Skeletal muscle tissue (tissue), 4 donors: ENCODE measurements around the gene ITGA1. TPM values are rescaled to one million over a fixed set of nuclear protein-coding genes. Genes with fewer than 3 reads are reported as not detected.
"Not testable (repeated sequence)": the region's sequence is repeated elsewhere in the genome, so short reads cannot be mapped to it uniquely, and the experiment has no call there.

Source experiments
- H3K27ac ChIP-seq: one replicate; pipeline ENCODE4 v1.7.0; 2013; ENCODE audit warnings: mild to moderate bottlenecking, low read depth, low read length, inconsistent platforms
- H3K27me3 ChIP-seq, 3 donors: one replicate each; pipeline ENCODE4 v1.7.0; 2013; ENCODE audit warnings: low read length in 3 of 3; ENCODE audit not compliant: control insufficient read depth in 3 of 3, insufficient read depth in 3 of 3
- H3K36me3 ChIP-seq, 3 donors: one replicate each; pipeline ENCODE4 v1.7.0; 2013; ENCODE audit warnings: low read length in 3 of 3; ENCODE audit not compliant: control insufficient read depth in 3 of 3, insufficient read depth in 3 of 3
- H3K4me1 ChIP-seq, 3 donors: one replicate each; pipeline ENCODE4 v1.7.0; 2013; ENCODE audit warnings: low read length in 3 of 3, mild to moderate bottlenecking in 3 of 3; ENCODE audit not compliant: control insufficient read depth in 3 of 3, insufficient read depth in 3 of 3
- H3K4me3 ChIP-seq, 3 donors: one replicate each; pipeline ENCODE4 v1.7.0; 2013; ENCODE audit warnings: low read length in 3 of 3
- H3K9ac ChIP-seq, 3 donors: one replicate each; pipeline ENCODE4 v1.7.0; 2013; ENCODE audit warnings: low read length in 3 of 3, mild to moderate bottlenecking in 3 of 3, moderate library complexity in 2 of 3, low read depth in 1 of 3
- H3K9me3 ChIP-seq, 3 donors: one replicate each; pipeline ENCODE4 v1.7.0; 2013; ENCODE audit warnings: low read length in 3 of 3; ENCODE audit not compliant: control insufficient read depth in 3 of 3
- total RNA-seq: library from RNA; depleted of rRNA; stranded (reverse); fragments of >200 nt; gene quantifications from one replicate; pipeline ENCODE4 v1.2.3, GENCODE V29; 2014
- donor health status: Osteomylitis.

Gene ITGA1
- total RNA-seq, 1 donor from 2014 or later: 22.4 TPM

GRCh38 chr5:52950686-52951085 is 163.0 kb downstream of the ITGA1 start:
- Histone ChIP-seq H3K9ac (no peak overlapping the region), H3K4me3 (no peak overlapping the region), H3K4me1 (no peaks in the 10 kb centered on the region), H3K27ac (no peak overlapping the region), H3K36me3 (no peaks in the 10 kb centered on the region), H3K27me3 (no peaks in the 10 kb centered on the region), H3K9me3 (no peaks in the 10 kb centered on the region)

GRCh38 chr5:52952483-52952882 is 164.8 kb downstream of the ITGA1 start:
- H3K4me3 ChIP-seq: no peak overlapping the region
- H3K27me3 ChIP-seq: no peaks in the 10 kb centered on the region
- no peak overlapping the region for H3K27ac ChIP-seq
- H3K36me3 ChIP-seq: no peaks in the 10 kb centered on the region
- no peaks in the 10 kb centered on the region for H3K9me3 ChIP-seq
- H3K9ac ChIP-seq: no peak overlapping the region
- H3K4me1 ChIP-seq: no peaks in the 10 kb centered on the region

GRCh38 chr5:52956014-52956413 is 168.3 kb downstream of the ITGA1 start:
- no peaks in the 10 kb centered on the region for H3K27me3 ChIP-seq
- no peaks in the 10 kb centered on the region for H3K36me3 ChIP-seq
- H3K27ac ChIP-seq: no peak overlapping the region
- H3K4me1 ChIP-seq: no peaks in the 10 kb centered on the region
- no peak overlapping the region for H3K4me3 ChIP-seq
- no peaks in the 10 kb centered on the region for H3K9me3 ChIP-seq
- no peak overlapping the region for H3K9ac ChIP-seq

- Histone ChIP-seq H3K4me1 (no peaks in the 10 kb centered on the region), H3K27me3 (no peaks in the 10 kb centered on the region), H3K27ac (no peak overlapping the region), H3K36me3 (no peaks in the 10 kb centered on the region), H3K9me3 (no peaks in the 10 kb centered on the region), H3K9ac (no peak overlapping the region), H3K4me3 (no peak overlapping the region)
Measured at GRCh38 chr5:52956915-52957747, 169.4 kb downstream of the ITGA1 start.

GRCh38 chr5:52961274-52961681 is 173.6 kb downstream of the ITGA1 start:
- Histone ChIP-seq H3K4me1 (no peaks in the 10 kb centered on the region), H3K9ac (no peak overlapping the region), H3K9me3 (no peaks in the 10 kb centered on the region), H3K36me3 (no peaks in the 10 kb centered on the region), H3K27ac (no peak overlapping the region), H3K27me3 (no peaks in the 10 kb centered on the region), H3K4me3 (no peak overlapping the region)

GRCh38 chr5:52963636-52964035 is 175.9 kb downstream of the ITGA1 start:
- Histone ChIP-seq H3K4me3 (no peak overlapping the region), H3K27me3 (no peaks in the 10 kb centered on the region)

GRCh38 chr5:52964138-52964537 is 176.4 kb downstream of the ITGA1 start:
- H3K27me3 ChIP-seq: no peaks in the 10 kb centered on the region
- no peak overlapping the region for H3K27ac ChIP-seq
- H3K36me3 ChIP-seq: no peaks in the 10 kb centered on the region
- no peak overlapping the region for H3K4me3 ChIP-seq
- no peaks in the 10 kb centered on the region for H3K4me1 ChIP-seq
- H3K9me3 ChIP-seq: no peaks in the 10 kb centered on the region
- H3K9ac ChIP-seq: no peak overlapping the region

More at GRCh38 chr5:52963636-52964035, 175.9 kb downstream of the ITGA1 start:
- no peak overlapping the region for H3K27ac ChIP-seq
- no peaks in the 10 kb centered on the region for H3K9me3 ChIP-seq
- H3K36me3 ChIP-seq: no peaks in the 10 kb centered on the region
- H3K9ac ChIP-seq: no peak overlapping the region
- no peaks in the 10 kb centered on the region for H3K4me1 ChIP-seq

- not testable (repeated sequence) for H3K4me3 ChIP-seq, H3K36me3 ChIP-seq, H3K4me1 ChIP-seq, H3K9ac ChIP-seq, H3K27me3 ChIP-seq, H3K9me3 ChIP-seq, H3K27ac ChIP-seq
Measured at GRCh38 chr5:52976157-52976556, 188.4 kb downstream of the ITGA1 start.

- Histone ChIP-seq H3K27me3 (peaks cover 0 to 6% (median 0%) of the 10 kb centered on the region in 3 donors), H3K27ac (no peak overlapping the region), H3K4me3 (no peak overlapping the region), H3K9ac (no peak overlapping the region), H3K36me3 (no peaks in the 10 kb centered on the region), H3K9me3 (no peaks in the 10 kb centered on the region), H3K4me1 (no peaks in the 10 kb centered on the region)
Measured at GRCh38 chr5:52977264-52977897, 189.7 kb downstream of the ITGA1 start.

GRCh38 chr5:52981507-52981906 is 193.8 kb downstream of the ITGA1 start:
- H3K9ac ChIP-seq: no peak overlapping the region
- H3K9me3 ChIP-seq: no peaks in the 10 kb centered on the region
- peaks cover 0 to 6% (median 0%) of the 10 kb centered on the region in 3 donors for H3K27me3 ChIP-seq
- no peaks in the 10 kb centered on the region for H3K4me1 ChIP-seq
- H3K36me3 ChIP-seq: no peaks in the 10 kb centered on the region
- no peak overlapping the region for H3K27ac ChIP-seq
- H3K4me3 ChIP-seq: no peak overlapping the region
